RPMI7951 (cell line): ENCODE data around the gene C11orf65. TPM values are rescaled to one million over a fixed set of nuclear protein-coding genes. Genes with fewer than 3 reads are reported as not detected.

Experiments used
- DNase-seq: peaks from one replicate; pipeline ENCODE4 v3.0.0-alpha.2; 2012; ENCODE audit warnings: low read depth
- total RNA-seq: library from RNA; depleted of rRNA; stranded (reverse); fragments of >200 nt; shearing (Covaris generic); gene quantifications from 2 replicates; pipeline ENCODE4 v1.2.3, GENCODE V29; 2014; rRNA removed

C11orf65 gene
- total RNA-seq: 0.10 and 0.24 TPM in 2 replicates

GRCh38 chr11:108467091-108467823 lies at the start of gene C11orf65:
Gene C11orf65, minus strand, starts transcription at chr11:108467529. Its CDS starts 5,970 bp downstream, at chr11:108461559.
- peak; percentile 96 for DNase-seq

GRCh38 chr11:108516125-108516524 lies 48.8 kb upstream of the C11orf65 start:
- DNase-seq: no peak

GRCh38 chr11:108512708-108513107 lies 45.4 kb upstream of the C11orf65 start:
- no peak for DNase-seq

- DNase-seq: peak; percentile 92
Measured at GRCh38 chr11:108511851-108512474, 44.6 kb upstream of the C11orf65 start.

DNA sequence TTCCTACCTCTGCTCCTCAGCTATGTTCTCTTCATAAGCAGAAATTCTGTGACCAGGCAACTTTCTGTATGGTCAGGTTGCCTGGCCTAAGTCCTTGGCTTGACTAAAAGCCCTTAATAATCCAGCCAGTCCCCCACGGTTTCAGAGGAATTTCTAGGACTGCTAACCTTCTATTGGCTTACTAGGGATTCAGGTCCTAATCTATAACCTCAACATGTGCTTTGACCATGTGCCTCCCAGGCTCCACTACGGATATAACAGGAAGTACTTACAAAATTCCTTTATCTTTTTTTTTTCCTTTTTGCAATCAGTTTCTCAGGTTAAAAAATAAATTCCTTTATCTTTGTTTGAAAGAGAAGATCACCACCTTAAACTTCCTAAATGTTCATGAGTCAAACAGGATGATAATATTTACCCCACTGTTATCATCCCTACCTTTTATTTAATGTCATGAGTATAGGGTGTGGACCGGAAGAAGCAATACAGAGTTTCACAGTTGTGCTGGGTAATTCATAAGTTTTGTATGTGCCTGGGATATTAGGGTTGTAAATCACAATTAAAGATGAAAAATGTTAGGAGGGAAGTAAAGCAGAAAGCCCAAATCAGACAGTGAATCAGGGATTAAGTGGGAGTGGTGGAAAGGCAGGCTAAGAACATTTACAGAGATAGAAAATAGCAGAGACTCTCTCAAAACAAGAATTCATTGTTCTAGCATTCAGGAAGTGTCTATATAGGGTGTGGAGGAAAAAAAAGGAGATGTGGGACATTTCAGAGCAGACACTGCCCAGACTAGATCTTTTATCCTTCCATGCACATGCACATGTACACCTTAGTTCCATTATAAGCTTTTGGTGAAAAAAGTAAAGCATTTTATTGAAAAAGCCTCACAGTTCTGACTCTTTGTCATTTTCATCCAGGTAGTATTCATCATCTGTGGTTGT lies 41.6 kb upstream of the C11orf65 start:
- no peak for DNase-seq

DNA sequence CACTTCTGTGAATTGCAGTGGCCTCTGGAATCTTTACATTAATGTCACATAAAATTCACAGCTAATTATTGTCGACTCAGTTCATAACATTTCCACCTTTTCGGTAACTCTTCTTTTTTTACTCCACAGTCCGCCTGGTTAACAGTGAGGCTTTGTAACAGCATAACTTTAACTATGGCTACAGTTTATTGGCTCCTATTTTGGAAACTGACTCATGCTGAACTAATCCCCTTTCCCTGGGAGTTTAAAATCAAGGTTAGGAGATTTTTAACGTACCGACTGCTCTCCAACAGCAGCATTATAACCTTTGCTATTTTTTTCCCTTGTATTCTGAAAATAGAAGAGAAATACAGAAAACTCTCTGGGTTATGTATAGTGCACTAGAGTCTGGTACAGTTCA lies 34.1 kb upstream of the C11orf65 start:
- DNase-seq: peak; percentile 29

DNA sequence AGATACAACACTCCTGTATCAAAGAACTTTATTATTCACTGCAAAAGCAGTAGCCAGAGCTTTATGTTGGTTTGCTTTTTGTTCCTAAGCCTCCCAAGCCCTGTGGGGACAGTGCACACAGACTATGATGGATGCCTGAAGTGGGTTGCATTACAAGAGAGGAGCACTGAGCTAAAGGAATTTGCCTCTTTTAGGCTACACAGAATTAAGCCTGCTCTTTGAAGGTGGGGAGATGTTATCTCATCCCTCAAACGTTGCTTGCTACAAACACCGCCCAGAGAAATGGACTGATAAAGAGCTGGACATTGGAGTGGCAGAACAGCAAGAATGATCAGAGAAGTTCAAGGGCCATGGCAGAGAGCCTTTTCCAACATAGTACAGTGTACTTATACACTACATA lies 33.4 kb upstream of the C11orf65 start:
- DNase-seq: no peak

DNA sequence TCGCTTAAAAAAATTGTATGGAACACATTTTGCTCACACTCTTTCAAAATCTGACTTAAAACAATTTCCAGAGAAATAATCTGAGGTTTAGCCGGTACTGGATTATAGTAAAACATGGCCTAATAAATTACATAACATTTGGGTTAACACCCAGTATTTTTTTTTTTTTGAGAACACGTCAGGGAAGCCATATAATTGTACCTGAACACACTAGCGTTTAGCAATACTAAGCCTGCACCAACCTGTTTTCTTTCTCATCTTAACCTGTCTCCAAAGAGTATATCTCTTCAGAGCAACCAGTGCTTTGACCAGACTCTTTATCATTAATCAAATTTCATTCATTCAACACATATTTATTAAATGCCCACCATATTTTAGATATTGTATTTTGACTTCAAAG lies 32.8 kb upstream of the C11orf65 start:
- DNase-seq: no peak

- no peak for DNase-seq
Measured at GRCh38 chr11:108498816-108499408, 31.6 kb upstream of the C11orf65 start.

- DNase-seq: peak; percentile 79
Measured at GRCh38 chr11:108498046-108498815, 30.9 kb upstream of the C11orf65 start, which contains the start of gene POGLUT3. Gene POGLUT3, minus strand, starts transcription at chr11:108498384. Its CDS starts 18 bp downstream, at chr11:108498366.

DNA sequence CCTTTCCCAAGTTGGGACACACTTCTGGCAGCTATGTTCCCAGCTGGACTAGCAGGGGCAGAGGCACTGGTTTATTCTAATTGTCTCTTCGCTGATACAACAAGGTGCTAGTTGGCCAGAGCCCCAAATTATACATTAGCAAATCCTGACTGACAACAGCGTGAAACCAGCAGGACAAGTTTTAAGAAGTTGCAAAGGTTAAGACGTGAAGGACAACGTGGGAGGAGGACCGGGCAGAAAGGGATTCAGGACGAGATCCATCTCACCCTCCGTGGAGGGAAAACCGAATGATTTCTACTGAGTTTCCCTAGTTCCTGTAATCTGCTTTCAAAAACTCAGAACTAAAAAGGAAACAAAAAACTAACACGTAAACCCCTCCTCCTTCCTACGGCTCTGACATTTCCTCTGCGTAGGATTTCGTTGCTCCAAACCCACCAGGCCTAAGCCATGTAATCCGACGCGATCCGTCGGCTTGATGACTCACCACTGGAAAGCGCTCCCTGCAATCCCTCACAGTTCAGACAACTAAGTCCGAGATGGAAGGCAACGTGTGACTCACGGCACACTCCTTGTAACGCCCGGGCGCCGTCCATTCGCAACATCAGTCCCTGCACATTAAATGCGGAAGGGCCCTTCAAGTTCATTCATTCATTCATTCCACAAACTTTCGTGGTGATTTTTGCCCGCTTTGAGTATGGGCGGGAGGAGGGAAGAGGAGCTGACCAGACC lies 30.2 kb upstream of the C11orf65 start:
- peak; percentile 99 for DNase-seq

- DNase-seq: peak; percentile 22
Measured at GRCh38 chr11:108496643-108497256, 29.4 kb upstream of the C11orf65 start.

- DNase-seq: no peak
Measured at GRCh38 chr11:108495326-108495725, 28.0 kb upstream of the C11orf65 start.

DNA sequence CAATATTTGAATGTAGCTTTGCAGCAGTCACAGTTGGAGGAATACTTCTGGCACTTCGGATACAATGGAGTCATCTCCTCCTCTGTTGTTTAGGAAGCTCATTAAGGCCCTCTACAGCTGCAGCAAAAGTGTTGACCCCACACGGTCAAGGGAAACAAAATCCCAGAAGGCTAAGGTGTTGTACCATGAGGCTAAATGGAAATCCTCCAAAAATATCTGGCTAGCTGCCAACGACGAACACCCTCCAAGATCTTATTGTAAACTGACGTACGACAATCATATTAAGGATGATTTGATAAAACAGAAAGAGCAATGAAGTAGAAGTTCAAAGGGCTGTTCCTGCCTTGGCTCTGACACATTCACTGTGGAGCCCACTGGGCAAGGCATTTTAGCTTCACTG lies 26.9 kb upstream of the C11orf65 start:
- no peak for DNase-seq

DNA sequence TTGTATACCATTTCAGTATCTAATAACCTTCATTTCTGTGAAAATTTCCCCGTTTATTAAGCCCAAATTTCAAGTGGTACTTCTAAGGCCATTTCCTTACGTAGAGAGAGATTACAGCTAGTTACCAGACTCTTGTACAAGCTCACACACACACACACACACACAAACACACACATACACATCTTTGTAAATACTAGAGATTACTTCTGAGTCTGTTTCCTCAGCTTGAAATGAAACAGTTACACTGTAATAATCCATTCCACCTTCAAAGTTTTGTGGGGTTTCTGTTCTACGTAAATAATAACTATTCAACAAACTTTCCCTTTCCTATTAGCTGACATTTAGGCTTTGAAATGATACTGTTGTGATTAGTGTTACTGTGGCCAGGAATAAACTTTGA lies 24.6 kb upstream of the C11orf65 start:
- DNase-seq: no peak

DNA sequence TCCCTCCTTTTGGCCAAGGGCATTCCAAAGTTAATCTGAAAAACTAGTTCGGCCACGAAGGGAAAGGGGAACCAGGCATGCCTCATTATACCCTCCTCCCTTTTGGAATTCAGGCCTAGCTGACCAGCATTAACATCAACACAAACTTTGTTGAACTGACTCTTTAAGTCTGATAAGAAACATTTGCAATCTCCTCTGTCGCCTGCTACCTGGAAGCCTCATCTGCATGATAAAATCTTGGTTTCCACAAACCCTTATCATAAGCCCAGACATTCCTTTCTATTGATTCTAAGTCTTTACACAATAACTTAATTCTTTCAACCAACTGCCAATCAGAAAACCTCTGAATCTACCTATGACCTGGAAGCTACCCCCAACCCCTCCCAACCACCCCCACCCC lies 19.5 kb upstream of the C11orf65 start:
- no peak for DNase-seq

DNA sequence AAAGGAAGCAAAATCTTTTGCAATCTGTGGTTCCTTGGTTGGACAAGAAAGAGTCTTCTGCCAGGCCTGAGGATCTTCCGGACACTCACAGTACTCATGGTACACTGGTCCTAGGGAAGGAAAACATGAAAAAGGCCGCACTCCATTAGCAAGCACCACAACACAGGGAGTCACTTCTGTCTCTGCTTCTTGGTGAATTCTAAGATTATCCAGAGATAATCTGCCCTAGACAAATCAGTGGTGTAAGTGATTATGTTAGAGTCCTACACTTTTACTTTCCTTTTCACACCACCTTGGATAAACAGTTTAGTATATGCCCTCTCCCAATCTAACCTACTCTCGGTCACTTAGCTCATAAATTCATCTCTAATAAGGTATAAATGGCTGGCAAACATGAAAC lies 19.0 kb upstream of the C11orf65 start:
- no peak for DNase-seq

- DNase-seq: peak; percentile 23
Measured at GRCh38 chr11:108483163-108483562, 15.8 kb upstream of the C11orf65 start.

- DNase-seq: no peak
Measured at GRCh38 chr11:108474664-108475463, 7.5 kb upstream of the C11orf65 start.
